Calu3 (cell line): ENCODE results near the gene DLGAP1. TPM values are rescaled to one million over a fixed set of nuclear protein-coding genes. Genes with fewer than 3 reads are reported as not detected.

ENCODE experiments used
- BruUV-seq: library from RNA; stranded (reverse); fragments of 400-500 nt; replicated peaks from 2 replicates; lab custom pipeline; 2021; lab: Mats Ljungman, UMichigan
- CTCF ChIA-PET: fragments of 300-600 bp; sonication (Branson Sonifier 250); formaldehyde crosslinking; loops from one replicate; lab custom pipeline; 2022; ENCODE audit warnings: antibody characterized with exemption; lab: Charles Lee
- DNase-seq: peaks from one replicate; pipeline ENCODE4 v3.0.0; 2022
- H3K27ac Mint-ChIP-seq: one replicate; pipeline ENCODE4 v1.8.0; 2022; ENCODE audit warnings: mixed read lengths; ENCODE audit not compliant: unreplicated experiment
- H3K27me3 Mint-ChIP-seq: one replicate; pipeline ENCODE4 v1.8.0; 2022; ENCODE audit warnings: mixed read lengths; ENCODE audit not compliant: unreplicated experiment
- H3K36me3 Mint-ChIP-seq: one replicate; pipeline ENCODE4 v1.8.0; 2022; ENCODE audit warnings: mild to moderate bottlenecking, moderate library complexity, mixed read lengths; ENCODE audit not compliant: insufficient read depth, unreplicated experiment
- H3K4me1 Mint-ChIP-seq: one replicate; pipeline ENCODE4 v1.8.0; 2022; ENCODE audit warnings: mild to moderate bottlenecking, low read depth, mixed read lengths; ENCODE audit not compliant: unreplicated experiment
- H3K4me3 Mint-ChIP-seq: one replicate; pipeline ENCODE4 v1.8.0; 2022; ENCODE audit warnings: mild to moderate bottlenecking, low read depth, moderate library complexity, mixed read lengths; ENCODE audit not compliant: unreplicated experiment
- H3K9me3 Mint-ChIP-seq: one replicate; pipeline ENCODE4 v1.8.0; 2022; ENCODE audit warnings: low read depth, mixed read lengths; ENCODE audit not compliant: unreplicated experiment
- intact Hi-C: fragments of 100-400 bp; cut with micrococcal nuclease; formaldehyde crosslinking; loops from one replicate; pipeline ENCODE4 v1.10.0; 2022; ENCODE audit not compliant: unreplicated experiment
- total RNA-seq: library from RNA; stranded (reverse); gene quantifications from 2 replicates; pipeline ENCODE4 v1.2.3, GENCODE V29; 2022
- TF ChIP-seq, protein P1 (sequence below): fragments of 200-600 bp; IDR thresholded peaks from one replicate; pipeline ENCODE4 v1.8.0; 2022; ENCODE audit warnings: antibody characterized with exemption; ENCODE audit not compliant: unreplicated experiment

The DLGAP1 gene
- total RNA-seq, 1 experiment from 2014 or later, result 9.0 TPM

DNA sequence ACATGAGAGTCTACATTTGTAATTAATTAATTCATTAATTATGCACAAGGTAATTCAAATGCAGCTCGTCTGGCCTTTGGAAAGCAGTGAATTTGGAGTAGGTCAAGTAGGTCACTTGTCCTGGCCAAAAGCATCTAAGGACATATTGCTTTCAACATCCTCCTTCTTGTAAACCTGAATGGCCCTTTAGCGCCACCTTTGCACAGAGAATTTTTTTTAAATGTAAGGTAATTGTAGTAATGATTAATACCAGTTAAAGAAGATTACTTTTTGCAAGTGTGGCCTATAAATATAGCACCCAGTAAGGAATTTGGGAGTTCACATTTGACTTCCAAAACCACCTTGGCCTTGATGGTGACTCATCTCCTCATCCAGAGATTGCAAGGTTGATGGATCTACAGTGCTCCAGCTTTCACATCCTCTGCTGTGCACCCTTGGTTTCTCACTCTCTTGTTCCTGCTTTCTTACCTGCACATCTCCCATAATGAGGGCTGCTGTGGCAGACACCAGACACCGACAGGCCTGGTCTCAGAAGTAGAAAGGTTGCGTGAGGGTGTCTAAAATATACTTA is 523.5 kb downstream of the DLGAP1 start:
- BruUV-seq, result no TSS peak
- no peaks in the 10 kb centered on the region for H3K27me3 Mint-ChIP-seq
- H3K4me3 Mint-ChIP-seq, result no peak overlapping the region
- no peak overlapping the region for H3K27ac Mint-ChIP-seq
- H3K9me3 Mint-ChIP-seq, result no peaks in the 10 kb centered on the region
- intact Hi-C loops, result no loop called here
- CTCF ChIA-PET, result no interaction called here
- TF ChIP-seq, protein P1, sequence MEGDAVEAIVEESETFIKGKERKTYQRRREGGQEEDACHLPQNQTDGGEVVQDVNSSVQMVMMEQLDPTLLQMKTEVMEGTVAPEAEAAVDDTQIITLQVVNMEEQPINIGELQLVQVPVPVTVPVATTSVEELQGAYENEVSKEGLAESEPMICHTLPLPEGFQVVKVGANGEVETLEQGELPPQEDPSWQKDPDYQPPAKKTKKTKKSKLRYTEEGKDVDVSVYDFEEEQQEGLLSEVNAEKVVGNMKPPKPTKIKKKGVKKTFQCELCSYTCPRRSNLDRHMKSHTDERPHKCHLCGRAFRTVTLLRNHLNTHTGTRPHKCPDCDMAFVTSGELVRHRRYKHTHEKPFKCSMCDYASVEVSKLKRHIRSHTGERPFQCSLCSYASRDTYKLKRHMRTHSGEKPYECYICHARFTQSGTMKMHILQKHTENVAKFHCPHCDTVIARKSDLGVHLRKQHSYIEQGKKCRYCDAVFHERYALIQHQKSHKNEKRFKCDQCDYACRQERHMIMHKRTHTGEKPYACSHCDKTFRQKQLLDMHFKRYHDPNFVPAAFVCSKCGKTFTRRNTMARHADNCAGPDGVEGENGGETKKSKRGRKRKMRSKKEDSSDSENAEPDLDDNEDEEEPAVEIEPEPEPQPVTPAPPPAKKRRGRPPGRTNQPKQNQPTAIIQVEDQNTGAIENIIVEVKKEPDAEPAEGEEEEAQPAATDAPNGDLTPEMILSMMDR, result no peak
- no peak for DNase-seq
- no peaks in the 10 kb centered on the region for H3K36me3 Mint-ChIP-seq
- no peaks in the 10 kb centered on the region for H3K4me1 Mint-ChIP-seq

DNA sequence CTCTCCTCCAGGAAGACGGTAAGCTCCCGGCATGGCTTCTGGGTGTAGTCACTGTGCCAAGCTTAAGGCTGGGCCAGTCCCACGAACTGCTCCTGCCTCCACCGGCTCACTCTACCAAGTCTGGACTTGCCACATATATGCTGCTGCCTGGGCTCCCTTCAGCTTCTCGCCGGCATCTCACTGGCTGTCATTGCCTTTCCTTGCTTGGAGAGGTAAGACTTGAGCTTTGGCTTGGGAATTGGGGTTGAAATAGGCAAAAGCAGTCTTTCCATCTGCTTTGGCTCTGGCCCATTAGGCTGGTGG is 524.1 kb downstream of the DLGAP1 start:
- Mint-ChIP-seq H3K27ac (no peak overlapping the region), H3K4me1 (no peaks in the 10 kb centered on the region), H3K4me3 (no peak overlapping the region), H3K9me3 (no peaks in the 10 kb centered on the region), H3K27me3 (no peaks in the 10 kb centered on the region), H3K36me3 (no peaks in the 10 kb centered on the region)
- no TSS peak for BruUV-seq
- no peak for DNase-seq
- intact Hi-C loops, result no loop called here
- CTCF ChIA-PET, result no interaction called here
- TF ChIP-seq, protein P1, result no peak

DNA sequence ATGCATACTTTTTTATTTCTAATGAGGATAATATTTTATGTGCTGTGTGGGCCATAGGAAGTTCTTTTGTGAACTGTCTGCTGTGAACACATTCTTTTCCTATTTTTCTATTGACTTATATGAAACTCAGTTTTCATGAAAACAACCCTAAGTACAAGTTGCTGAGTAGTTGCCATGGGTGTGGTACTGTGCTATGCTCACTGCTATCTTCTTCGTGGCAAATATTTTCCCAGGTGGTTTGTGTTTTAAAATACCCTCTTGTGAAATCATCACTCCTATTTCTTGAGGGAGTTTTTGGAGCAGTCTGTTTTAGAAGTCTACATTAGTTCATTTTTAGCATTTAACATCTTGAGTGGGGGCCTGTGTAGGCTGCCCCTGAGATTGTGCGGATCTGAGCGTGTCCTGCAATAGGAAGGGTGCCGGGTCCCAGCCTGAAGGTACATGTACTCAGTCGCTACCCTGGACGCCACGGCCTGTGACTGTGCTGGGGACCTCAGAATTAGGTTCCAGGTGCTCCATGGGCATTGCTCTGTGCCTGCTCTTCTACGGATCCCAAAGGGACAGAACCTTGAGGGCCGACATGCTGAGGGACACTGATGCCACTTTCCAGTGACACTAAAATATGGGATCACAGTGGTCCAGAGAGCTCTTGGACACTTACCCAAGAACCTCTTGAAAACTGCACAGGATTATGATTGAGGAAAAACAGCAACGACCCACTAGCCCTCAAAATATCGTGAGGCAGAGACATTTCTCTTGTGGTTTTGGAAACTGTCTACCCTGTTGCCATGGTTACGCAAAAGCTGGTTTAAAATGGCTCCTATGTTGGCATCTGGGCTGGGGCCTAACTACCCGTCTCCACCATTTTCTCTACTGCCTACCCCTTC is 524.7 kb downstream of the DLGAP1 start:
- H3K27ac Mint-ChIP-seq, result no peak overlapping the region
- TF ChIP-seq, protein P1, result no peak
- no peaks in the 10 kb centered on the region for H3K27me3 Mint-ChIP-seq
- no peaks in the 10 kb centered on the region for H3K4me1 Mint-ChIP-seq
- DNase-seq, result no peak
- no TSS peak for BruUV-seq
- H3K4me3 Mint-ChIP-seq, result no peak overlapping the region
- no peaks in the 10 kb centered on the region for H3K9me3 Mint-ChIP-seq
- H3K36me3 Mint-ChIP-seq, result no peaks in the 10 kb centered on the region
- CTCF ChIA-PET, result interaction anchor here (0.8 kb wide), 1 partner anchor 264 kb away, joined by 3 read pairs; no protein-coding TSS in a partner anchor
- intact Hi-C loops, result no loop called here

DNA sequence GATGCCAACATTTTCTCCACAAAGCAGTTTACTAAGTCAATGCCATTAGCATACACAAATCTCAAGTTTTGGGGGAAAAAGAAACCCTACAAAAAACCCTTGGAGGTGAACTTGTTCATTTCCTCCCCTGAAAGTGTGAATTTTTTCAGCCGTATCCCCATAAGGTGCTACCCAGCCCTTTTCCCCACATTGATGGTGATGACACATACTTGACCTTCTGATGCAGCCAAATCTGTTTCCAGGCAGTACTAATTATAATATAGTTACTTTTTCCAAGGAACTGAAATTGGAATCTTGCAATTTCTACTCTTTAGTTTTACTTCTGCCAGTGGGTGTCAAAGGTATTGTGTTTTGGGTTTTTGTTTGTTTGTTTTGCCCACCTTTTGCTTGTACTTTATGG is 530.7 kb downstream of the DLGAP1 start:
- CTCF ChIA-PET, result no interaction called here
- Mint-ChIP-seq H3K36me3 (no peaks in the 10 kb centered on the region), H3K27ac (no peak overlapping the region), H3K4me1 (peaks cover 7% of the 10 kb centered on the region), H3K27me3 (no peaks in the 10 kb centered on the region), H3K9me3 (no peaks in the 10 kb centered on the region), H3K4me3 (no peak overlapping the region)
- no TSS peak for BruUV-seq
- DNase-seq, result no peak
- TF ChIP-seq, protein P1, result no peak
- intact Hi-C loops, result no loop called here
